ENCODE results near the gene BAD. TPM values are rescaled to one million over a fixed set of nuclear protein-coding genes. Genes with fewer than 3 reads are reported as not detected.
A peak's percentile ranks its signal among the peaks of the same experiment; 100 is the strongest.

Gene BAD
- total and polyA plus RNA-seq, 9 donors = 3.4 to 125 (median 63.6) TPM

GRCh38 chr11:64229744-64230170 lies 54.7 kb downstream of the BAD start:
- intact Hi-C loops (cut with DNase I) = no loop called here
- Histone ChIP-seq H3K27me3 (no peaks in the 10 kb centered on the region), H3K36me3 (no peaks in the 10 kb centered on the region), H3K27ac (peak overlapping the region; percentile 91 to 93), H3K4me3 (peak overlapping the region; percentile 52), H3K9me3 (no peaks in the 10 kb centered on the region), H3K4me1 (ENCODE audit: insufficient read depth) (peaks cover 29% of the 10 kb centered on the region)
- peak in 2 of 5 donors; percentile 33 to 48 for DNase-seq
- TF ChIP-seq EP300 (IDR thresholded peaks at IDR 0.05) (no peak), POLR2A (IDR thresholded peaks at IDR 0.05) (no peak), CTCF (IDR thresholded peaks at IDR 0.05) (no peak)
- 19 to 30% (median 25%) methylated on average over 13 of the region's 13 CpGs for WGBS, 3 donors

- Histone ChIP-seq H3K9me3 (no peaks in the 10 kb centered on the region), H3K27ac (no peak overlapping the region), H3K4me3 (no peak overlapping the region), H3K4me1 (ENCODE audit: insufficient read depth) (peaks cover 29% of the 10 kb centered on the region), H3K36me3 (no peaks in the 10 kb centered on the region), H3K27me3 (no peaks in the 10 kb centered on the region)
- intact Hi-C loops (cut with DNase I) = no loop called here
- TF ChIP-seq EP300 (IDR thresholded peaks at IDR 0.05) (no peak), CTCF (IDR thresholded peaks at IDR 0.05) (no peak), POLR2A (IDR thresholded peaks at IDR 0.05) (no peak)
- WGBS, 3 donors = 80 to 92% (median 83%) methylated on average over 10 to 12 of the region's 12 CpGs
- peak in 3 of 5 donors; percentile 31 to 43 (median 41) for DNase-seq
Observed at GRCh38 chr11:64229090-64229743, 55.2 kb downstream of the BAD start.

GRCh38 chr11:64227405-64227956 lies 57.0 kb downstream of the BAD start:
- no peak for TF ChIP-seq CTCF (IDR thresholded peaks at IDR 0.05)
- TF ChIP-seq EP300 (IDR thresholded peaks at IDR 0.05) = no peak
- TF ChIP-seq POLR2A (IDR thresholded peaks at IDR 0.05) = no peak
- WGBS, 3 donors = 75 to 83% (median 76%) methylated on average over 3 of the region's 3 CpGs
- no peak overlapping the region for H3K4me3 ChIP-seq
- peak overlapping the region in 1 of 2 donors; percentile 62 for H3K27ac ChIP-seq
- peaks cover 25% of the 10 kb centered on the region for H3K4me1 ChIP-seq (ENCODE audit: insufficient read depth)
- H3K27me3 ChIP-seq = no peaks in the 10 kb centered on the region
- H3K36me3 ChIP-seq = no peaks in the 10 kb centered on the region
- H3K9me3 ChIP-seq = no peaks in the 10 kb centered on the region
- DNase-seq = peak in 2 of 5 donors; percentile 24 to 30
- intact Hi-C loops (cut with DNase I) = no loop called here

- intact Hi-C loops (cut with DNase I) = no loop called here
- TF ChIP-seq POLR2A (IDR thresholded peaks at IDR 0.05) (no peak), CTCF (IDR thresholded peaks at IDR 0.05) (peak in 1 of 3 donors; percentile 7)
- Histone ChIP-seq H3K4me3 (peak overlapping the region; percentile 64), H3K9me3 (no peaks in the 10 kb centered on the region), H3K27me3 (no peaks in the 10 kb centered on the region), H3K4me1 (ENCODE audit: insufficient read depth) (peaks cover 24% of the 10 kb centered on the region), H3K27ac (peak overlapping the region; percentile 6 to 62), H3K36me3 (no peaks in the 10 kb centered on the region)
- 10 to 21% (median 12%) methylated on average over 23 to 26 of the region's 26 CpGs for WGBS, 3 donors
- peak in 2 of 5 donors; percentile 55 for DNase-seq
Observed at GRCh38 chr11:64226507-64227051, 57.9 kb downstream of the BAD start.

Measured in ovary (tissue), 9 donors.